HG03575 (cell line): Measurements from ENCODE around the gene KRR1.
"Not testable (repeated sequence)": the region's sequence is repeated elsewhere in the genome, so short reads cannot be mapped to it uniquely, and the experiment has no call there.

Source experiments
- ATAC-seq: cut with Tn5 transposase; IDR thresholded peaks from one replicate; pipeline ENCODE4 v1.9.1; 2021; ENCODE audit not compliant: unreplicated experiment, insufficient number of reproducible peaks, low FRiP score; ENCODE audit errors: extremely low read depth

The KRR1 gene

DNA sequence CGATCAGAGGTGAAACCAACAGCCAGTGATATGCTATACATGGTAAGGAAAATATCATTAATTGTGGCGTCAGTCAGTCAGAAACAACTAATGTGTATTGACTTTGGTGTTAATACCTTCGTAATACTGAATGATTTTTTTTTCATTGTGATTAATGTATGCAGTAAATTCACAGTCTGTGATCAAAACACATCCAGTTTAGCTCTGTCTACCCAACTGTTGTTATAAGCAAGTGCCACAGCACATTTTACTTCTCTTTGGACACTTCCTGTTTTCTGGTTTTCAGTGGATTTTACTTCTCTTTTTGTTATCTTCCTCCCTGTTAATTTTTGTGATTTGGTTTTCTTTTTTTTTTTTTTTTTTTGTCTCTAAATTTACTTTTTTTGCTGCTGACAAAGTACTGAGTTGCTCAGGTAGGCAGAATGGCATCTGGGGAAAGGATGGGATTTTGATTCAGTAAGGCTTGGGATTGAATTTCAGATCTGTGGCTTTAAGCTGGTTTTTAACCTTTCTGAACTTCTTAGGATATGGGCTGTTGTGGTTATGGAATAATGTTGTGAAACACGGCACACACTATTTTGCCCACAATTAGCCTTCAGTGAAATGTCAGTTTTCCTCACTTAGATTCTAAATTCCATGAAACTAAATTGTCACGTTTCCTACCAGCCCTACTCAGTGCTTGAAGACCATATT lies 30.2 kb downstream of the KRR1 start:
- ATAC-seq, result no peak

DNA sequence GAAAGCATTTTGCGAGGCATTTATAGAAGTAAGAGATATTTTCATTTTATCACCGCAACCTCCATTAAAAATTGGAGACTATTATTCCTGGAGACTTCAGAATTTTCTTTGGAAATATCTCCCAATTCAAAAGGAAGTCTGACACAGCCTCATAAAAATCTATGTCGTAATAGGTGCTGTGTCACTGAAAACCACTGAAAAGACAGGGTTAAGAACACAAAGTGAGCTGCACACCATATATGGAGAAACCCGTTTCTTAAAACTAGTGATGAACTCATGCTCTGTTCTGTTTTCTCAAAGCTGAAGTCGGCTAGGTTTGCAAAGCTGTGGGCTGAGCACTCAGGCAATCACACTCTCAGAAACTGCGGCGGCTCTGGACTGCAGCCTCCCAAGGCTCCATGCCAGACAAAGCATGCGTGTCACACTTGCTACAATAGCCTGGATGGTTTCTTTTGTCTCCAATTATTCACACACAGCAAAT lies 30.9 kb downstream of the KRR1 start, which contains the start of gene GLIPR1:
Gene GLIPR1 (plus strand): TSS at position 287 of the 481 bp plus-strand sequence. CDS start 126 bp downstream, at position 413.
- ATAC-seq, result peak; percentile 91

DNA sequence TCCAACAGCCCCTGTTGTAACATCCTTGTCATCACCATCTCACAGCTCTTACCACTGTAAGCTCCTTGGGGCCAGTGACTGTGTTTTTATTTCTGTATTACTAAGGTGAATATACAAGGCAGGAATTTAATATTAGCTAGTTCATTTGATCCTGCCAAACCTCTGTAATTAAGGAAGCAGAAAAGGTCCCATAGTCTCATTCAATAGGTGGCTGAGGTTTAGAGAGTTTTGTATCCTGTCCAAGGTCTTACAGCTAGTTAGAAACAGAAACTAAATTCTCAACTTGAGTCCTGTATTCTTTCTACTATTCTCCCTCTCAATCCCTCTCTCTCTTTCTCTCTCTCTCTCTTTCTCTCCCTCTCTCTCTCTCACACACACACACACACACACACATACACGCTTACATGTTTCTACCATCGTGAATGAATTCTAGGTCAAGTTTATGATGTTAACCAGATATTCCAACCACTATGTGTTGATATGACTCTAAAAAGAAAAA lies 31.4 kb downstream of the KRR1 start:
- ATAC-seq, result peak; percentile 22

DNA sequence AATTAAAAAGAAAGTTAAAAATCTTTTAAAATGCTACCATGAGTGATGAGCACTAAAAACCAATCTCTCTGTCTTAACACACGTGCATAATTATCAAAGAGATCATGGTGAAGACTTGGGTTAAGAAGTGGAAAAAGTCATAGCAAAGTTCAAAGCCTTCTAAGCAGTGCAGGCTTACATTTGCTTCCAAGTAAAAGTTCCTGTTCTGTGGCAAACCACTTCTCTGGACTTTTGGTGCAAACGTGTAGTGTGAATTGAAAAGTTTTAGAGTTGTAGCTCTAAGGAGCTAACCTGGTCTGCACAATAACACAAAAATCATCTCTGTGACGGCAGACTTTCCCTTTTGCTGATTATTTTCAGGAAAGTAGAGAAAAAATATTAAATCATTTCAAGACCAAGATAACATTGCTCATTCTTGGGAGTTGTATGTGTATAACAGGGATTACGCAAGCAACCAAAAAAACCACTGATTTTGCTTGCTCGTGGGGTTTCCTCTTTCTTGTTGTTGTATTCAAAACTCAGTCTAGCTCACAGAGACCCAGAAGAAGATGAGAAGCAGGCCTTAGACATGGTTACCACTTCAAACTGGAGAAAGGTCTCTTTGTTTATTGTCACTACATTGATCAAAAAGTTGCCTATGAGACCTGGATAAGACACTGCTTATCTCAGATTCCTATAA lies 33.2 kb downstream of the KRR1 start:
- no peak for ATAC-seq

DNA sequence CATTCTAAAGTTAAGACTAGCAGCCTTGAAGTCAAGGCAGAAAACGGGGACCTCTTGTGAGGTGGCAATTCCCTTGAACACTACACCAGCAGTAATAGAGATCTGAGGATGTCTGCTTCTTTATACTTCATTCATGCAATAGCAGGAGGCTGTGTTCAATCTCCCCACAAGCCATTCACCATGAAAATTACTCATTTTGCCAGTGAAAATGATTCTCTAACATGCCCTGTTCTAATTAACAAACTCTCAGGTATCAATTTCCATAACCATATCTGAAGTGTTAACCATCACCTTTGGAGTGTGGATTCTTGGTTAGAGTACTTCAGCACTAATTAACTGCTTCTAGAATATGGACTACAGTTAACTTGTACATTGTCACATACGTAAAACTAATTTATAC lies 34.3 kb downstream of the KRR1 start:
- no peak for ATAC-seq

DNA sequence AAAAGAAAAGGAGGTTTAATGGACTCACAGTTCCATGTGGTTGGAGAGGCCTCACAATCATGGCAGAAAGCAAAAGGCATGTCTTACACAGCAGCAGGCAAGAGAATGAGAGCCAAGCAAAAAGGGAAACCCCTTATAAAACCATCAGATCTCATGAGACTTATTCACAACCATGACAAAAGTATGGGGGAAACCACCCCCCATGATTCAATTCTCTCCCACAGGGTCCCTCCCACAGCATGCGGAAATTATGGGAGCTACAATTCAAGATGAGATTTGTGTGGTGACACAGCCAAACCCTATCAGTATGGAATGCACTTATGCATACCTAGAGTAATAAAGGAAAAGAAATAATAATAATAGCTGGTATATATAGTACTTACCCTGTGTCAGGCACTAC lies 35.3 kb downstream of the KRR1 start:
- ATAC-seq, result no peak

DNA sequence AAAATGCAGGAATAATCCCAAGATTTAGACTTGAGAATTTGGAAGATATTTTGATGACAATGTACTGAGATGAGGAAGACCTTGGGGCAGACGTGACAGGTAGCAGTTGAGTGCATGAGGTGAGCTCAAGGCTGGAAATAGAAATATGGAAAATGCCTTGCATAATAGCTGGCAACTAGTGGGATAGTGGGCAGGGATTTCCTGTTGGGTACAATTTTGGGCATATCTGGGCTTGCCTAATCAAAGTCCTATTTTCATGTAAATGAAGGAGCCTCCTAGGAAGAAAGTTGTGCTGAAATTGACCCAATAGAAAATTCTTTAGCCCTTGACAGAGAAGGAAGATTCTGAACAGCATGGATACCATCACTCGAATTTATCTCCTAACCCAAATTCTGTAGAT lies 37.3 kb downstream of the KRR1 start:
- ATAC-seq, result no peak

- ATAC-seq, result no peak
These were observed 39.2 kb downstream of the KRR1 start for GRCh38 chr12:75471902-75472890.

- no peak for ATAC-seq
These were observed 51.2 kb downstream of the KRR1 start for GRCh38 chr12:75460204-75460603.

DNA sequence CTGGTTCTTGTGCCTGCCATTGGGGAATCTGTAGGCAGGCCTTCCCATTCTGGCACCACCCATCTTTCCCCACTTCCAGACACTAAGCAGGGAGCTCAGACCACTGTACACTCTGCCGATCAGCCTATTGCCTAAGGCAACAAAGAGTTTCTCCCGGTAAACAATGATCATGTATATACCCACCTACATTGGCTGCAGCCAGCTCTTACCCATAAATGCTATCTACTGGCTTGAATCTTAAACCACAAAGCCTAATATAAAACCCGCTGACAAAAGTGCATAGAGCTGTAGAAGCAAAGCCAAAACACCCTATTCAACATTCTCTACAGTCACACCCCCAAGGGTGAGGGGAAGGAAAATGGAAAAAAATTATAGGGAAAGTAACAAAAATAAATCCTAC lies 51.7 kb downstream of the KRR1 start:
- ATAC-seq, result no peak

GRCh38 chr12:75457866-75458265 lies 53.5 kb downstream of the KRR1 start:
- ATAC-seq, result not testable (repeated sequence)

- no peak for ATAC-seq
These were observed 54.2 kb downstream of the KRR1 start for GRCh38 chr12:75457191-75457590.

DNA sequence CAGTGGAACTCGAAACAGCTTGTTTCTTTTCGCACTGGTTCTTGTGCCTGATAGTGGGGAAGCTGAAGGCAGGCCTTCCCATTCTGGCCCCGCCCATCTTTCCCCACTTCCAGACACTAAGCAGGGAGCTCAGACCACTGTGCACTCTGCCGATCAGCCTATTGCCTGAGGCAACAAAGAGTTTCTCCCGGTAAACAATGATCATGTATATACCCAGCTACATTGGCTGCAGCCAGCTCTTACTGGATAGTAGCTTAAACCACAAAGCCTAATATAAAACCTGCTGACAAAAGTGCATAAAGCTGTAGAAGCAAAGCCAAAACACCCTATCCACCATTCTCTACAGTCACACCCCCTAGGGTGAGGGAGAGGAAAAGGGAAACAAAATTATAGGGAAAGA lies 55.6 kb downstream of the KRR1 start:
- no peak for ATAC-seq

DNA sequence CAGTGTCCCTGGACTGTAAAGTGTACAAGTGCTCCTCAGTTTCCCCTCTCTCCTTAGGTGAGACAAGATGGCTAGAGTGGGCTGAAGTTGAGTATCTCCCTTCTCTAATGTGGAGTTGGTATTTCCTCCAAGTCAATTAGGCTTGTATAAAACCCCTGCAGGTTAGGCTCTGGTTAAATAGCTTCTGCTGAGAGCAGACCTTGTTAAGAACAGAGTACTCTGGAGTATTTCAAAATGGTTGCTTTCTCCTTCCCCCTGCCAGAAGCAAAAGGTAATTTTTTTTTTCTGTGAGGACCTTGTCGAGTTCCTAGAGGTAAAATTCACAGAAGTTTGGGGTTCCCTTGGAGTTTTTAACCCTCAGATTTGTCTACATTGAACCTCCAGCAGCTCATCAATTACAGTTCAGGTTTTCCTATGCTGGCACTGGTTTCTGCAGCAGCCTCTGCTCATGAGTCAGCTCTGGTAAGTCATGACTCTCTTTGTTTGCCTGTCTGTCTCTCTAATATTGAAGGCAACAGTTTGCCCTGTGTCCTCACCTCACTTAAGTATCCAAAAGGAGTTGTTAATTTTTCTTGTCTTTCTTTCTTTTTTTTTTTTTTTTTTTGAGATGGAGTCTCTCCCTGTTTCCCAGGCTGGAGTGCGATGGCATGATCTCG lies 58.6 kb downstream of the KRR1 start:
- no peak for ATAC-seq

DNA sequence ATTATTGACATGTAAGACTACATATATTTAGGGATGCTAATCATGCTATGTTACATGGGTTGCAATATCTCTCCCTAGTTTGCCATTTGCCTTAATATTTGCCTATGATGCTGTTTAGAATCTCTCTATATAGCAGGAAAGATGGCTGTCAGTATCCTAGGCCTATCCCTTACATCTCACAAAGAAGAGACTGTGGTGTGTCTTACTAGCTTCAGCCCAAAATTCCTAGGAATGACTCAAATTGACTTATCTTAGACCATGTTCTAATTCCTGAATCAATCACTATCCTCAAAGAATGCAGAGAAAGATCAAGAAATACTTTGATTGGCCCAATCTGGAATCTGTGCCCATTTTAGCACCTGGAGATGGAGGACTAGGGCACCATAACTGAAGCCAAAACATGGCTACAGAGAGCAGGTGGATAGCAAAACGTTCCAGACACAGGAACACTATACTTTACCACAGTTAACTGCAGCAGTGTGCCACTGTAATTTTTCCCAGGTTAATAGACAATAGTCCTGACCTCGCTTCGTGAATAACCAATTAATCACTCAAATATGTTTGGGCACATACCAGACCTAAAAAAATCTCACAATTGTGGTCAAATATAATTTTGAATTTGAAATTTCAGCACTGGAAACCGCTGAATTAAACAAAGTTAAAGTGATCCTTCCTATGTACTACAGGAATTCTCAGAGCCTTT lies 63.6 kb downstream of the KRR1 start:
- no peak for ATAC-seq

DNA sequence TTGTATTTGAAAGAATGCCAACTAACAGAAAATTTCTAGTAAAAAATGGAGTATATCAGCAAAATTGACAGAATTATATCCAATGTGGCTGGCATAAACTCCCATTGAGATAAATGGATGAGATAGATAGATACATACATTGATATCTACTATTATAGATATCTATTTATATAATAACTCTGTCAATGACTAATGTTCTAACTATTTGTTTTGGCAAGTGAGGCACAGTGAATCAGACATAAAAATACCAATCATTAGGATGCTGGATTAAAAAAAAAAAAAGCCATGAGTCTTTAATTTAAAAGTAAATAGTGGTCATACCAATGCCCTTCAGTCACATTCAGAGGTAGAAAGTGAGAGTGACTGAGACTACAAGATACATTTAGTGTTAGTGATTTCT lies 64.6 kb downstream of the KRR1 start:
- no peak for ATAC-seq

- ATAC-seq, result not testable (repeated sequence)
These were observed 66.3 kb downstream of the KRR1 start for GRCh38 chr12:75445137-75445507.

GRCh38 chr12:75444429-75445136 lies 66.8 kb downstream of the KRR1 start:
- ATAC-seq, result no peak
